ENCODE results near the gene BCAS3. TPM values are rescaled to one million over a fixed set of nuclear protein-coding genes. Genes with fewer than 3 reads are reported as not detected.

BCAS3 gene
- total RNA-seq, 1 donor from 2014 or later: 40.8 TPM

GRCh38 chr17:61442136-61442775 lies 764.6 kb downstream of the BCAS3 start:
- FAIRE-seq: no peak
- no peak for DNase-seq (ENCODE audit: low spot score in 2 of 2)

Small RNAs within 50 kb of the gene (small RNA-seq; reads per million reads assigned to genes)
- gene RF00019: not detected
- gene RN7SL448P: not detected
- not detected for gene RN7SL606P
- gene RNU6-623P: not detected

Other genes starting within 250 kb of the BCAS3 start
- gene APPBP2, start 151.6 kb upstream of the BCAS3 start, total RNA-seq: 72.2 TPM
- 13.0 TPM for gene PPM1D, start 77.7 kb upstream of the BCAS3 start, total RNA-seq

All from frontal cortex (tissue), 4 donors.